ENCODE results near the gene PIK3C3. TPM values are rescaled to one million over a fixed set of nuclear protein-coding genes. Genes with fewer than 3 reads are reported as not detected.

Gene PIK3C3
- total RNA-seq, 1 experiment from 2014 or later = 23.9 TPM

DNA sequence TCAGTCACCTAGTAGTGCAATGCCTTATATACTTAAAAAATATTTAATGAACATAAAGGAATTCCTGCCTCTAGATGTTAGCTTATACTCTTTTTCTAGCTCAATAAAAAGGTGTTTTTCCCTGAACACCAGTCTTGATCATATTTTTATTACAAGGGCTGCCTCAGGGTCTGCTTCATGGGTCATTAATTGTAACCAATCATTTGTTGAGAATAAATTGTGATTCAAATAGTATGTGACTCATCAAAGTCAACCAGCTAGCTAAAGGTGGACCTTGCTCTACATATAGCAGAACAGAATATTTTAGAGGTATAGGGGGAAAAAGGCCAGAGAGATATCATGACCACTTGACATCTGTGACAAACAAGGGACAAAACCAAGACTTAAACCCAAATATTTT, 114.0 kb downstream of the PIK3C3 start:
- Histone ChIP-seq H3K4me1 (ENCODE audit: control insufficient read depth, insufficient read depth, low read length) (no peaks in the 10 kb centered on the region), H3K27ac (ENCODE audit: low read length) (no peak overlapping the region), H3K4me3 (ENCODE audit: low read depth in 2 of 2, low read length in 2 of 2) (no peak overlapping the region), H3K9me3 (ENCODE audit: control insufficient read depth, insufficient read depth, low read depth, low read length) (no peaks in the 10 kb centered on the region), H3K27me3 (ENCODE audit: control insufficient read depth, insufficient read depth, low read length) (no peaks in the 10 kb centered on the region), H3K36me3 (ENCODE audit: control insufficient read depth, insufficient read depth, low read length) (no peaks in the 10 kb centered on the region)
- ChIA-PET CTCF (no interaction called here), POLR2A (no interaction called here)
- DNase-seq (ENCODE audit: low read depth, low spot score) = no peak
- intact Hi-C loops (cut with micrococcal nuclease; ENCODE audit: unreplicated experiment) = no loop called here
- TF ChIP-seq SIN3A (IDR thresholded peaks at IDR 0.05; ENCODE audit: borderline replicate concordance, insufficient read depth, low read depth, low read length) (no peak), TCF7L2 (IDR thresholded peaks at IDR 0.05; ENCODE audit: low read depth, low read length) (no peak), POLR2AphosphoS5 (IDR thresholded peaks at IDR 0.05; ENCODE audit: low read depth, low read length) (no peak)
- TF ChIP-seq, protein P1, sequence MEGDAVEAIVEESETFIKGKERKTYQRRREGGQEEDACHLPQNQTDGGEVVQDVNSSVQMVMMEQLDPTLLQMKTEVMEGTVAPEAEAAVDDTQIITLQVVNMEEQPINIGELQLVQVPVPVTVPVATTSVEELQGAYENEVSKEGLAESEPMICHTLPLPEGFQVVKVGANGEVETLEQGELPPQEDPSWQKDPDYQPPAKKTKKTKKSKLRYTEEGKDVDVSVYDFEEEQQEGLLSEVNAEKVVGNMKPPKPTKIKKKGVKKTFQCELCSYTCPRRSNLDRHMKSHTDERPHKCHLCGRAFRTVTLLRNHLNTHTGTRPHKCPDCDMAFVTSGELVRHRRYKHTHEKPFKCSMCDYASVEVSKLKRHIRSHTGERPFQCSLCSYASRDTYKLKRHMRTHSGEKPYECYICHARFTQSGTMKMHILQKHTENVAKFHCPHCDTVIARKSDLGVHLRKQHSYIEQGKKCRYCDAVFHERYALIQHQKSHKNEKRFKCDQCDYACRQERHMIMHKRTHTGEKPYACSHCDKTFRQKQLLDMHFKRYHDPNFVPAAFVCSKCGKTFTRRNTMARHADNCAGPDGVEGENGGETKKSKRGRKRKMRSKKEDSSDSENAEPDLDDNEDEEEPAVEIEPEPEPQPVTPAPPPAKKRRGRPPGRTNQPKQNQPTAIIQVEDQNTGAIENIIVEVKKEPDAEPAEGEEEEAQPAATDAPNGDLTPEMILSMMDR (IDR thresholded peaks at IDR 0.05) = no peak
- TF ChIP-seq, protein P2, sequence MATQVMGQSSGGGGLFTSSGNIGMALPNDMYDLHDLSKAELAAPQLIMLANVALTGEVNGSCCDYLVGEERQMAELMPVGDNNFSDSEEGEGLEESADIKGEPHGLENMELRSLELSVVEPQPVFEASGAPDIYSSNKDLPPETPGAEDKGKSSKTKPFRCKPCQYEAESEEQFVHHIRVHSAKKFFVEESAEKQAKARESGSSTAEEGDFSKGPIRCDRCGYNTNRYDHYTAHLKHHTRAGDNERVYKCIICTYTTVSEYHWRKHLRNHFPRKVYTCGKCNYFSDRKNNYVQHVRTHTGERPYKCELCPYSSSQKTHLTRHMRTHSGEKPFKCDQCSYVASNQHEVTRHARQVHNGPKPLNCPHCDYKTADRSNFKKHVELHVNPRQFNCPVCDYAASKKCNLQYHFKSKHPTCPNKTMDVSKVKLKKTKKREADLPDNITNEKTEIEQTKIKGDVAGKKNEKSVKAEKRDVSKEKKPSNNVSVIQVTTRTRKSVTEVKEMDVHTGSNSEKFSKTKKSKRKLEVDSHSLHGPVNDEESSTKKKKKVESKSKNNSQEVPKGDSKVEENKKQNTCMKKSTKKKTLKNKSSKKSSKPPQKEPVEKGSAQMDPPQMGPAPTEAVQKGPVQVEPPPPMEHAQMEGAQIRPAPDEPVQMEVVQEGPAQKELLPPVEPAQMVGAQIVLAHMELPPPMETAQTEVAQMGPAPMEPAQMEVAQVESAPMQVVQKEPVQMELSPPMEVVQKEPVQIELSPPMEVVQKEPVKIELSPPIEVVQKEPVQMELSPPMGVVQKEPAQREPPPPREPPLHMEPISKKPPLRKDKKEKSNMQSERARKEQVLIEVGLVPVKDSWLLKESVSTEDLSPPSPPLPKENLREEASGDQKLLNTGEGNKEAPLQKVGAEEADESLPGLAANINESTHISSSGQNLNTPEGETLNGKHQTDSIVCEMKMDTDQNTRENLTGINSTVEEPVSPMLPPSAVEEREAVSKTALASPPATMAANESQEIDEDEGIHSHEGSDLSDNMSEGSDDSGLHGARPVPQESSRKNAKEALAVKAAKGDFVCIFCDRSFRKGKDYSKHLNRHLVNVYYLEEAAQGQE (IDR thresholded peaks at IDR 0.05; ENCODE audit: insufficient read depth in 1 of 2, low read depth in 2 of 2, low read length in 1 of 2) = no peak
- no peak for ATAC-seq
- no TSS peak for BruUV-seq (replicated peaks)
- in situ Hi-C loops (cut with HindIII; ENCODE audit: low pct_unique_long_range_greater_than_20kb, low sequenced_read_pairs) = no loop called here

DNA sequence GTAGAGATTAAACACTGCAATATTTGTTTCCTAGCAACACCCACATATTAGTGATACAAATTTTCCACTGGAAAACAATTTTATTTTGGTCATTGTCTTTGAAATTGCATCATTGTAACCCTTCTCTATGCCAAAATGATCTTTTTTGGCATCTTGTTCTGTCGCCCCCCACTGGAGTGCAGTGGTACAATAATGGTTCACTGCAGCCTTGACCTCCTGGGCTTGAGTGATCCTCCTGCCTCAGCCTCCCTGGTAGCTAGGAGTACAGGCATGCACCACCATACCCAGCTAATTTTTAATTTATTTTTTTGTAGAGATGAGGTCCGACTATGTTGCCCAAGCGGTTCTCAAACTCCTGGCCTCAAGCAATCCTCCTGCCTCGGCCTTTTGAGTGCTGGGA, 117.4 kb downstream of the PIK3C3 start:
- POLR2A ChIA-PET = no interaction called here
- in situ Hi-C loops (cut with HindIII; ENCODE audit: low pct_unique_long_range_greater_than_20kb, low sequenced_read_pairs) = no loop called here
- no peaks in the 10 kb centered on the region for H3K36me3 ChIP-seq (ENCODE audit: control insufficient read depth, insufficient read depth, low read length)
- no peak overlapping the region for H3K4me3 ChIP-seq (ENCODE audit: low read depth in 2 of 2, low read length in 2 of 2)
- no TSS peak for BruUV-seq (replicated peaks)
- ATAC-seq (no peak), DNase-seq (ENCODE audit: low read depth, low spot score) (no peak)
- H3K27ac ChIP-seq (ENCODE audit: low read length) = no peak overlapping the region
- intact Hi-C loops (cut with micrococcal nuclease; ENCODE audit: unreplicated experiment) = no loop called here
- H3K27me3 ChIP-seq (ENCODE audit: control insufficient read depth, insufficient read depth, low read length) = no peaks in the 10 kb centered on the region
- H3K9me3 ChIP-seq (ENCODE audit: control insufficient read depth, insufficient read depth, low read depth, low read length) = no peaks in the 10 kb centered on the region
- no peaks in the 10 kb centered on the region for H3K4me1 ChIP-seq (ENCODE audit: control insufficient read depth, insufficient read depth, low read length)
- CTCF ChIA-PET = no interaction called here
- no peak for TF ChIP-seq TCF7L2 (IDR thresholded peaks at IDR 0.05; ENCODE audit: low read depth, low read length)
- TF ChIP-seq, protein P1 (IDR thresholded peaks at IDR 0.05) = peak; percentile 17; the same call in 1 of the 2 replicates
- TF ChIP-seq SIN3A (IDR thresholded peaks at IDR 0.05; ENCODE audit: borderline replicate concordance, insufficient read depth, low read depth, low read length) = no peak

Data from Panc1 (cell line).